HEK293 (cell line): ENCODE data around the gene ZKSCAN3.

Experiments used
- CTCF ChIA-PET: fragments of 350-600 bp; formaldehyde crosslinking; extraction: SDS; loops from one replicate; lab custom pipeline; 2021; ENCODE audit warnings: antibody characterized with exemption; lab: Yijun Ruan, JAX
- POLR2A ChIA-PET: fragments of 300-600 bp; formaldehyde crosslinking; extraction: SDS; loops from one replicate; lab custom pipeline; 2020; ENCODE audit warnings: antibody characterized with exemption, inconsistent platforms; lab: Yijun Ruan, JAX
- H3K27ac ChIP-seq: fragments of 200-500 bp; sonication (Bioruptor generic); 2 replicates; pipeline ENCODE4 v1.5.1; 2014; ENCODE audit warnings: low read depth, low read length, control low read depth, inconsistent platforms; ENCODE audit errors: extremely low read depth
- H3K36me3 ChIP-seq, 2 experiments: fragments of 200-500 bp in 1 of 2; sonication (Bioruptor generic) in 1 of 2; 1 replicate in 1 of 2; 2 replicates in 1 of 2; pipeline ENCODE4 v1.5.1; 2014 to 2017; ENCODE audit warnings: inconsistent platforms in 2 of 2, low read length in 2 of 2; ENCODE audit not compliant: control insufficient read depth in 2 of 2, insufficient read depth in 1 of 2
- H3K4me1 ChIP-seq: fragments of 200-500 bp; sonication (Bioruptor generic); 2 replicates; pipeline ENCODE4 v1.5.1; 2014; ENCODE audit warnings: mild to moderate bottlenecking, low read length, inconsistent platforms; ENCODE audit not compliant: control insufficient read depth, insufficient read depth
- H3K4me3 ChIP-seq: 2 replicates; pipeline ENCODE4 v1.5.1; 2011; ENCODE audit warnings: low read depth, mild to moderate bottlenecking, control low read depth, low read length, moderate library complexity
- H3K9me3 ChIP-seq: fragments of 200-500 bp; sonication (Bioruptor generic); 2 replicates; pipeline ENCODE4 v1.5.1; 2014; ENCODE audit warnings: low read depth, low read length, inconsistent platforms; ENCODE audit not compliant: control insufficient read depth, insufficient read depth
- HOXC10 ChIP-seq: sonication (generic); formaldehyde crosslinking; IDR thresholded peaks from 2 replicates; pipeline ENCODE4 v1.8.1; 2023; ENCODE audit warnings: mild to moderate bottlenecking, missing genetic modification reagents
- ZNF140 ChIP-seq: fragments of 450-650 bp; formaldehyde crosslinking; IDR thresholded peaks from 2 replicates; pipeline ENCODE4 v1.5.1; 2016; ENCODE audit warnings: missing biosample characterization, missing genetic modification characterization
- ZNF146 ChIP-seq: fragments of 450-650 bp; formaldehyde crosslinking; IDR thresholded peaks from 2 replicates; pipeline ENCODE4 v1.5.1; 2016; ENCODE audit warnings: missing biosample characterization, missing genetic modification characterization
- ZNF211 ChIP-seq: fragments of 450-650 bp; formaldehyde crosslinking; IDR thresholded peaks from 2 replicates; pipeline ENCODE4 v1.5.1; 2016; ENCODE audit warnings: low read depth, missing biosample characterization, missing genetic modification characterization
- ZNF23 ChIP-seq: fragments of 450-650 bp; formaldehyde crosslinking; IDR thresholded peaks from 2 replicates; pipeline ENCODE4 v1.5.1; 2016; ENCODE audit warnings: missing biosample characterization, missing genetic modification characterization, borderline replicate concordance
- TF ChIP-seq, protein P1 (sequence below): fragments of 450-650 bp; formaldehyde crosslinking; IDR thresholded peaks from 2 replicates; pipeline ENCODE4 v1.5.1; 2016; ENCODE audit warnings: missing biosample characterization, missing genetic modification characterization

The ZKSCAN3 gene

DNA sequence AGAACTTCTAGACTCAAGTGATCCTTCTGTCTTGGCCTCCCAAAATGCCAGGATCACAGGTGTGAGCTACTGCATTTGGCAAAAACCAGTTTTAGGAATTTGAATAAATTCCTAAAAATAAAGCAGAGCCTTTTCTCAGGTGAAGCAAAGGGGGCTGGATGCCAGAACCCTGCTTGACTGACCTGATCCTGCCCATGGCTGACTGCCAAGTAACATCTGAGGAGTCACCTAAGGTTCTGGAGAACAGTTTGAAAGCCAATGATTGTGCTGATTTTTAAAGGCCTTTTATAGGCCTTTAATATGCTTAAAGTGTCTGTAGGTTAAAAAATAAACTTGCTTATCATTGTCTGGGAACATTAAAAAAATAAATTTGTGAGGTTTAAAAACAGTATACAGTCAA lies 63.9 kb downstream of the ZKSCAN3 start:
- TF ChIP-seq ZNF23 (no peak), HOXC10 (CRISPR knock-in tag) (no peak), ZNF140 (tag by site-specific recombination) (no peak), ZNF211 (tag by site-specific recombination) (no peak), ZNF146 (tag by site-specific recombination) (no peak)
- TF ChIP-seq, protein P1, sequence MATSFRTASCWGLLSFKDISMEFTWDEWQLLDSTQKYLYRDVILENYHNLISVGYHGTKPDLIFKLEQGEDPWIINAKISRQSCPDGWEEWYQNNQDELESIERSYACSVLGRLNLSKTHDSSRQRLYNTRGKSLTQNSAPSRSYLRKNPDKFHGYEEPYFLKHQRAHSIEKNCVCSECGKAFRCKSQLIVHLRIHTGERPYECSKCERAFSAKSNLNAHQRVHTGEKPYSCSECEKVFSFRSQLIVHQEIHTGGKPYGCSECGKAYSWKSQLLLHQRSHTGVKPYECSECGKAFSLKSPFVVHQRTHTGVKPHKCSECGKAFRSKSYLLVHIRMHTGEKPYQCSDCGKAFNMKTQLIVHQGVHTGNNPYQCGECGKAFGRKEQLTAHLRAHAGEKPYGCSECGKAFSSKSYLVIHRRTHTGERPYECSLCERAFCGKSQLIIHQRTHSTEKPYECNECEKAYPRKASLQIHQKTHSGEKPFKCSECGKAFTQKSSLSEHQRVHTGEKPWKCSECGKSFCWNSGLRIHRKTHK (tag by site-specific recombination), result no peak
- no peaks in the 10 kb centered on the region; a peak in 1 of 3 replicates for H3K36me3 ChIP-seq
- ChIA-PET POLR2A (no interaction called here), CTCF (interaction anchor here (0.6 to 1.0 kb wide), 3 partner anchors 21 to 260 kb away, joined by 3 read pairs; no protein-coding TSS in a partner anchor)
- no peak overlapping the region for H3K4me3 ChIP-seq
- no peak overlapping the region for H3K27ac ChIP-seq
- H3K9me3 ChIP-seq, result no peaks in the 10 kb centered on the region
- no peaks in the 10 kb centered on the region for H3K4me1 ChIP-seq
